SH-SY5Y (cell line): ENCODE results near the gene TANGO2.

Experiments used
- GATA2 ChIP-seq: IDR thresholded peaks from 2 replicates; pipeline ENCODE4 v1.6.1; 2011; ENCODE audit warnings: mild to moderate bottlenecking, low read depth, low read length
- GATA3 ChIP-seq: IDR thresholded peaks from 2 replicates; pipeline ENCODE4 v1.6.1; 2011; ENCODE audit warnings: low read depth, mild to moderate bottlenecking, low read length, moderate library complexity

TANGO2 gene

DNA sequence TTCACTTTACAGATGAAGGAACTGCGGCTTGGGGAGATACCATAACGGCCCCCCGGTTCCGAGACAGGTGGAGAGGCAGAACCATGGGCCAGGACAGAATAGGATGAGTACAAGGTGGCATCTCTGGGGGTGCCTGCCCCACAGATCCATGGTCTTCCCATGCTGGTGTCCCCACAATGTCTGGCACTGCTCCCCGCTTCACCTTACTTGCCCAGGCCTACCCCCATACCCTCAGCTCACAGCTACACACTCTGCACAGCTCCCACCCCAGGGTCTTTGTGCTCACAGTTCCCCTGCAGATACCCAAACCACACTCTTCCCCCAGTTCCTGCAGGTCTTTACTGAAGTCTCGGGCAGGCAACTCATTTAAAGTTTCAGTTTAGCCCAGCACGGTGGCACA lies 47.7 kb downstream of the TANGO2 start:
- TF ChIP-seq GATA3 (no peak), GATA2 (no peak)

- TF ChIP-seq GATA2: no peak
- no peak for TF ChIP-seq GATA3
Observed at GRCh38 chr22:20069331-20070042, 48.6 kb downstream of the TANGO2 start.

DNA sequence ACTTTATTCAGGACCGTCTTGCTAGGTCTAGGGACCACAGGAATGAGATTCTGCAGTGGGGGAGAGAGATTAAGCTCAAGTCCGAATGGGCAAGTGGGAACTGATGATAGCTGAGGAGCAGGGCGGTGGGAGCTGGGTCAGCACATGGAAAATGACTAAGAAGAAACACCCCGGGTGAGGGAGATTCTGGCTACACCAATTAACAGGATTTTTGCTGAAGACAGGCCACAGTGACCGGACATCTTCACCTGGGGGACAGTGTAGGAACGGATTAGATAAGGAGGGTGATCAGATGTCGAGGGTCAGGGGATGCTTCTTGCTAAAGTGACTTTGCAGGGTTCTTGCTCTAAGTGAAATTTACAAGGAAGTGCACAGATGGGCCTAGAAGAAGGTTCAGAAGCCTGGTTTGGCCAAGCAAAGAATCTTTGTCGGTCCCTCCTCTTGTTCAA lies 50.6 kb downstream of the TANGO2 start:
- TF ChIP-seq GATA2: no peak
- TF ChIP-seq GATA3: no peak

GRCh38 chr22:20076627-20077172 lies 55.8 kb downstream of the TANGO2 start:
- TF ChIP-seq GATA2: no peak
- no peak for TF ChIP-seq GATA3

DNA sequence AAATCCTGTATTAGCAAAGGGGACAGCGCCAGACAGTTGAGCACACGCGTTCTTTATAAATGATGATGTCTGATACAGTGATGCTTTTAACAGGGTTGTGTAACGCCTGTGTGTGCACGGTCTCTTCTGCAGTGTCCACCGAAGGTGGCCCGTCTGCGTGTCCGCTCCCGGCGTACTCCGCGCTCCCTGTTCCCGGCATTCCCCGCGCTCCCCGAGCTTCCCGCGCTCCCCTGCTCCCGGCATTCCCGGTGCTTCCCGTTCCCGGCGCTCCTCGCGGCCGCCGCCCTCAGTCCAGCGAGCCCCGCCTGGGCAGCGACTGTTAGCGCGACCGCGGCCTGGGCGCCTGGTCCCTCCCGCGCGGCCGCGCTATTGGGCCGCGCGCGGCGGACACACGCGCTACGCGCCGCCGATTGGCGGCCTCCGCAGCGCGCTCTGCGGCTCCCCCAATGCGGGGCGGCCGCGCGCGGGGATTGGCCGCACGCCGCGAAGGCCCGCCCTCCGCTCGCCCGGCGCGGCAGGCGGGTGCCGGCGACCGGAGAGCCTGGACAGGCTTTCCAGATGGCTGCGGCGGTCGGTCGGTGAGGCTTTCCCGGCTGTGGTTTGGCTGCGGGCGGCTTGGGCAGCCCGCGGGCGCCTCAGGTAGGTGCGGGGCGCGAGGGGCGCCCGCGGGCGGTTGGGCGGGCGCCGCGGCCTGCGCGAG lies 59.0 kb downstream of the TANGO2 start, which contains the start of gene DGCR8:
Gene DGCR8 (plus strand): TSS at position 497 of the 700 bp plus-strand sequence. CDS start 5,723 bp downstream, outside the sequence.
- TF ChIP-seq GATA2 (no peak), GATA3 (no peak)

DNA sequence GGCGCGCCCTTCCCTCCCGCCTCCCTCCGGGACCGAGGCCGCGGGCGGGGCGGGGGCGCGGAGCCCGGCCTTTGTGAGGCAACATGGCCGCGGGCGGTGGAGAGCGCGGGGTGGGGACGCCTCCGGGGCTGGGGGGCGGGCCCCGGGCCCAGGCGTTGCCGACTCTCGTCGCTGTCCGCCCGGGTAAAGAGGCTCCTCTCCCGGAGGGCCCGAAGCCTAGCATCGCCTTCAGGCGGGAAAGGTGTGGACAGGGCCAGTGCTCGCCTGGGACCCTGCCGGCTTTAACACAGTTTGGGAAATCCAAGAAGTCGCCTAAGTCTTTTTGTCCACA lies 59.5 kb downstream of the TANGO2 start:
- TF ChIP-seq GATA2 (no peak), GATA3 (no peak)

DNA sequence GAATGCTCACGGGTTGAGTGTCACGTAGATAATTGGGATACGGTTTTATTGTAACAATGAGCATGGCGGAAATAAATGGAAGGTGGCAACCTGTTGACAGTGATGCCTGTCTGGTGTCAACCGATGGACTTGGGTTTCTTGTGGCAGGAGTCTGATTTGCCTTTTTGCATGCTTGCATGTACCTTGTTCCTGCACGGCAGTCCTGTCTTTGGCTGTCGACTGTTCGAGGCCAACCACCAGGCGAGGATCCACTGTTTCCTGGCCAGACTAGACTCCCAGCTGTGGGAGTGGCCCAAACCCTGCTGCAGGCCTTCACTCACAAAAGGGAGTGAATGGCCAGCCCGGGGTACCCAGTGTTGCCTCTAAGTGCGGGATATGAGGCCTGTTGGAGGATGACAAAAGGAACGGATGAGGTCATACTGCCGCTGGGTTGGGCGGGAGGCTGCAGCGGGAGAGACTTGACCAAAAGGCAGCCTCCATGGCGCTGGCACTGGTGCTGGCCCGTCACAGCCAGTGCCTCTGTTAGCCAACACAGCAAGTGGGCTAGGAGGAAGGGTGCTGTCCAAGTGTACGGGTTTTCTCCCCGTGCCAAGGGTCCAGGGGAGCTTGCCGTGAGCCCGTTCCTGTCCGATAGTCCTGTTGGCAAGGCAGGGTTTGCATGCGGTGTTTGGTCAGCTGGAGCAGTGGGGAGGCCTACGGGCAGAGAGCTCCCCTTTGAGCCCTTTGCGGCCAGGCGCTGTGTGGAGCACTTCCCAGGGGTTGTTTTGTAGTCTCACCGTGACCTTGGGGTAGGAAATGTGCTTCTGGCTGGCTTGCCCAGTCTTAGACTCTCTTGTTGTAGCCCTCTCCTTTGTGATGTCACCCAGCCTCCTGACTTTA lies 60.1 kb downstream of the TANGO2 start:
- TF ChIP-seq GATA3 (no peak), GATA2 (no peak)

DNA sequence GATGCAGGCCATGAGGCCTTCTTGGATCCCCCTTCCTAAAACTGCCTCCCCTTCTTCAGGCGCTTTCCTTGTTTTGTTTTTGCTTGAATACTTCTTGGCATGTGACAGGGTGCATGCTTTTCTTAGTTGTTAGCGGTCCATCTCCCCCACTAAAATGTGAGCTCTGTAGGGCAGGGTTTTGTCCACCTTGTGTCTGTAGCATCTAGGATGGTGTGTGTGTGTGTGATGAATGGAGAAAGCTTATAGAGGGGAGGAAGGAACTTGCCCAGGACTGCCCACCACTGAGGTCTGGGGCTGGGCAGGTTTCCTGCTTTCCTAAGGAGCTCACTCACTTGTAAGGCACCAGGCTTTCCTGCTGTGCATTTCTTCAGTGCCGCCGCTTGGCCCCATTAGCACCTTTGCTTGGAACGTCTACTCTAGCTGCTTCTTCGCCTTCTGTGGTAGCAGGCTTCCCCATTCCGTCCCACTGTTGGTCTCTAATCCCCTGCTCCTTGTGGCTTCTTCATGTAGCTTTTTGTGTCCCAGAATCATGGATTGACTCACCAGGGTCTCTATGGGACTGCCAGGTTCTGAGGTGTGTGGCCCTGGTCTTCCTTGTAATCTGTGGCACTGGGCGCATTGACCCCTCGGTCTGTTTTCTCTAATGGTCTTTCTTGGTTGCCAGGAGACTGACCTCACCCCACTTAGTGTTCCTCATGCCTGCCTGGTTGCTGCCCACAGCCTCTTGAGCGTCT lies 62.4 kb downstream of the TANGO2 start:
- no peak for TF ChIP-seq GATA3
- TF ChIP-seq GATA2: no peak

DNA sequence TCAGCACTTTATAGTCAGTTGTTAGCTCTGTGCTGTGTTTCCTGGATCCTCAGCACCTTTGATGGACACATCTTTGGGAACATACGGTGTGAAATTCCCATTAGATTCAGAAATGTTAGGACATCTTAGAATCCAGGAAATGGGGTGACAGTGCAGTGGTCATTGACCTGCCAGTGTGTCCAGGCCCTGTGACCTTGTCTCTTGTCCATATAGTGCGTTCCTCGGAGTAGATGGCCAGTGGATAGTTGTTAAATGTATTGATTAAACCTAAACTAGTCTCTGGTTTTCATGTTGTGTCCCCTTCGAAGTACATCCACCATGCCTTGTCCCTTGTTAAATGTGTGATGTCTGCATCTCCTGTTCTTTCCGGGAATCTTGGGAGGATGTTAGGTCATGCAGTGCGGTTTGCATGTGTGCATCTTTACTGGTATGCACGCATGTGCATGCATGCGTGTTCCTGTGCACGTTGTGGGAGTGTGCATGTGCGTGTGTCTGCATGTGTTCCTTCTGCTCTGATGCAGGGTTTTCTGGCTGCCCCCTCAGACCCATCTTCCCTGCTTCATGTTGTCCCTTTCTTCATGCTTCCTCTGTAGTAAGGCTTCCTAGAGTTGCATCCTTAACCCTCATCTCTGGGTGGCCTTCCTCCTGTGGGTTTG lies 63.1 kb downstream of the TANGO2 start:
- no peak for TF ChIP-seq GATA3
- no peak for TF ChIP-seq GATA2

- TF ChIP-seq GATA3: no peak
- TF ChIP-seq GATA2: no peak
Observed at GRCh38 chr22:20084547-20085413, 63.9 kb downstream of the TANGO2 start.

DNA sequence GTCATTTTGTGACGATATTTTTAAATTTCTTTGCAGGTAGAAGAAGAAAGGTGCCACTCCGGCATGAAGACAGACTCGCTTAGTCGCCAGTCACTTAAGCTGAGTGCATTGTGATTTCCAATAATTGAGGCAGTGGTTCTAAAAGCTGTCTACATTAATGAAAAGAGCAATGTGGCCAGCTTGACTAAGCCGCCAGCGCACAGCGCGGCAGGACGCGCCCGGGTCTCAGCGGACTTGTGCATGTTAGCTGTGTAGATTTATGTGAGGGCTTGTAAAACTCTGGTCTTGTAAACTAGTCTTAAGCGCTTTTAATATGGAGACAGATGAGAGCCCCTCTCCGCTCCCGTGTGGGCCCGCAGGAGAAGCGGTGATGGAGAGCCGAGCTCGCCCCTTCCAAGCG lies 64.7 kb downstream of the TANGO2 start:
- TF ChIP-seq GATA2: no peak
- no peak for TF ChIP-seq GATA3

DNA sequence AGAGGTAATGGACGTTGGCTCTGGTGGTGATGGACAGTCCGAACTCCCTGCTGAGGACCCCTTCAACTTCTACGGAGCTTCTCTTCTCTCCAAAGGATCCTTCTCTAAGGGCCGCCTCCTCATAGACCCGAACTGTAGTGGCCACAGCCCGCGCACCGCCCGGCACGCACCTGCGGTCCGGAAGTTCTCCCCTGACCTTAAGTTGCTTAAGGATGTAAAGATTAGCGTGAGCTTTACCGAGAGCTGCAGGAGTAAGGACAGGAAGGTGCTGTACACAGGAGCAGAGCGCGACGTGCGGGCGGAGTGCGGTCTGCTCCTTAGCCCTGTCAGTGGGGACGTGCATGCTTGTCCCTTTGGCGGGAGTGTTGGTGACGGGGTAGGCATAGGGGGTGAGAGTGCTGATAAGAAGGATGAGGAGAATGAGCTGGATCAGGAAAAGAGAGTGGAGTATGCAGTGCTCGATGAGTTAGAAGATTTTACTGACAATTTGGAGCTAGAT lies 65.2 kb downstream of the TANGO2 start:
- TF ChIP-seq GATA2 (no peak), GATA3 (no peak)
